ENCODE results near the gene RHBDD3. TPM values are rescaled to one million over a fixed set of nuclear protein-coding genes. Genes with fewer than 3 reads are reported as not detected.
"Not testable (repeated sequence)": the region's sequence is repeated elsewhere in the genome, so short reads cannot be mapped to it uniquely, and the experiment has no call there.

The RHBDD3 gene
- polyA plus RNA-seq, 4 donors = 13.6 to 43.1 (median 18.3) TPM

DNA sequence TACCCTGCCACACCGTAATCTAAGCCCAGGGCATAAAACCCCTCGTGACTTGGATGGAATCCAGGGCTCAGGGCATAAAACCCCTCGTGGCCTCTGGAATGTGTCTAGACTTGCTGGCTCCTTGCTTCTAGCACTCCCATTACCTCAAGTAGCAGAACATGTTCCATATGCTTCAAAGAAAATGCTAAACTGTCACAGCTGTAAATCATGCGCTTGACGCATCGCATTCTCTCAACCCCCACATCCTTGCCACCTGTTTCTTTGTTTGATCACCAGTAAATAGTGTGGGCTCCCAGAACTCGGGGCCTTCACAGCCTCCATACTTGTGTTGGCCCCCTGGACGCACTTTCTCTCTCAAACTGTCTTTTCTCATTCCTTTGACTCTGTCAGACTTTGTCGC lies 27.3 kb downstream of the RHBDD3 start:
- DNase-seq; H3K27me3 ChIP-seq (ENCODE audit: control insufficient read depth in 3 of 3, insufficient read depth in 3 of 3, low read length in 3 of 3); H3K4me1 ChIP-seq (ENCODE audit: control insufficient read depth in 3 of 3, insufficient read depth in 2 of 3, low read depth in 1 of 3, low read length in 2 of 3); H3K27ac ChIP-seq (ENCODE audit: low read depth in 1 of 3, low read length in 2 of 3); H3K4me3 ChIP-seq (ENCODE audit: low read depth in 1 of 3, low read length in 3 of 3); FAIRE-seq: not testable (repeated sequence)
- Histone ChIP-seq H3K9me3 (ENCODE audit: control insufficient read depth in 2 of 2, insufficient read depth in 1 of 2, low read depth in 1 of 2, low read length in 1 of 2) (peaks cover 0 to 12% of the 10 kb centered on the region in 2 donors), H3K36me3 (ENCODE audit: control insufficient read depth in 3 of 3, insufficient read depth in 2 of 3, low read depth in 1 of 3, low read length in 3 of 3) (peaks cover 0 to 65% (median 0%) of the 10 kb centered on the region in 3 donors)
- WGBS, 3 donors = 67 to 79% (median 74%) methylated on average over 9 of the region's 9 CpGs

DNA sequence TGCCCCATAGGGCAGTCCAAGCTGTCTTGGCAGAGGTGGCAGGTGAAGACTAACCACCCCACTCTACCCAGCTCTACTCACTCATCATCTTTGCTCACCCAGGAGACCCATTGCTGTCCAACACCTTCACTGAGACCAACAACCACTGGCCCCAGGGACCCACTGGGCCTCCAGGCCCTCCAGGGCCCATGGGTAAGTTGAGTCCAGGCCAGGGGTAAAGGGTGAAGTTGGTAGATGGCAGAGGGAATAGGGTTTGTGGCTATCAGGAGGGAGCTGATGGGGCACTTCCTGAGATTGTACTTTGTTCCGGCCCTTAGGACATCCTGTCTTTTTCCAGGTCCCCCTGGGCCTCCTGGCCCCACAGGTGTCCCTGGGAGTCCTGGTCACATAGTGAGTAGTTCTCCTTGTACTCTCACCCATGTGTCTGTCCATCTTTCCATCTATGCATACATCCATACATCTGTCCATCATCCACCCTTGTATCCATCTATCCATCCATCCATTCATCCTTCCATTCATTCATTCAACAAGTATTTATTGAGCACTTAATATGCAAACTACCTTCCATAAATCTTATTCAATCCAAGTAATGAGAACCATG lies 34.4 kb downstream of the RHBDD3 start:
- H3K36me3 ChIP-seq (ENCODE audit: control insufficient read depth in 3 of 3, insufficient read depth in 2 of 3, low read depth in 1 of 3, low read length in 3 of 3) = peaks cover 0 to 56% (median 0%) of the 10 kb centered on the region in 3 donors
- H3K27me3 ChIP-seq (ENCODE audit: control insufficient read depth in 3 of 3, insufficient read depth in 3 of 3, low read length in 3 of 3) = no peaks in the 10 kb centered on the region
- peaks cover 0 to 18% (median 0%) of the 10 kb centered on the region in 3 donors for H3K4me1 ChIP-seq (ENCODE audit: control insufficient read depth in 3 of 3, insufficient read depth in 2 of 3, low read depth in 1 of 3, low read length in 2 of 3)
- FAIRE-seq (no peak), DNase-seq (peak in 1 of 2 donors; percentile 28)
- no peak overlapping the region for H3K4me3 ChIP-seq (ENCODE audit: low read depth in 1 of 3, low read length in 3 of 3)
- H3K9me3 ChIP-seq (ENCODE audit: control insufficient read depth in 2 of 2, insufficient read depth in 1 of 2, low read depth in 1 of 2, low read length in 1 of 2) = peaks cover 0 to 6% of the 10 kb centered on the region in 2 donors
- H3K27ac ChIP-seq (ENCODE audit: low read depth in 1 of 3, low read length in 2 of 3) = peak overlapping the region in 1 of 3 donors; percentile 44
- WGBS, 3 donors = 88 to 100% (median 89%) methylated on average over 1 of the region's 1 CpG

DNA sequence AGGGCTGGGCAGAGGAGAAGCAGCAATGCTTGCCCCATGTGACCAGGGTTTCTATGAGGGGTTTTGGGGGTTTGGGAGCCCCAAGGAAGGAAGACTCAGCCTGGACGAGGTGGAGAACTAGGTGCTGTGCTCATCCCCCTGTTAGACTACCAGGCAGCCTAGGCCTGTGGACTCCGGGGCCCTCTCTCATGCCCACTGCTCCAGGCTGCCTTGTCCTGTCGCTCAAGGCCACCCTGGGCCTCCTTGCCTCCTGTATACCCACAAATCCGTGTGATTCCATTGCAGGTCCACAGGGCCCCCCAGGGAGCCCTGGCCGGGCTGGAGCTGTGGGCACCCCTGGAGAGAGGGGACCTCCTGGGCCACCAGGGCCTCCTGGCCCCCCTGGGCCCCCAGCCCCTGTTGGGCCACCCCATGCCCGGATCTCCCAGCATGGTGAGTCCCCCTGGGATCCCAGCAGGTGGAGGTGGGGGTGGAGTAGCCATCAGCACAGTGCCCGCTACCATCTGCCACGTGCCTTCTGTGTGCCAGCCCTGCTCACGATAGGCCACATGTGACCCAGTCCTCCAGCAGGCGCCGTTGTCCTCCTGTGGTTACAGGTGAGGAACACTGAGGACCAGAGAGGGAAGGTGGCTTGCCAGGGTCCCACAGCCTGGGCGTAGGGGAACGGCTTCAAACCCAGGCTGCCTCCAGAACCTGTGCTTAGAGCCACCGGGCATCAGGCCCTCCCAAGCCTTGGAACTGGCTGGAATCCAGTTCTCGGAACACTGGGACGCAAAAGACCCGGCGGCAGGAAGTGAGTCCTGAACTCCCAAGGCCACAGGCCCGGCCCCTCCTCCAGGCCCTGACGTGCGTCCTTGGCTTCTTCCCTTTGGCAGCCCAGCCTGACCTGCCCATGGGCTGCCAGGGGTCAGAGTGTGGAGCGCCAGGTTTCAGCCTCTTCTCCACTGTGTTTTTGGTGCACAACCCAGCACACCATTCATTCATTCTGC lies 35.5 kb downstream of the RHBDD3 start:
- H3K9me3 ChIP-seq (ENCODE audit: control insufficient read depth in 2 of 2, insufficient read depth in 1 of 2, low read depth in 1 of 2, low read length in 1 of 2) = peaks cover 0 to 6% of the 10 kb centered on the region in 2 donors
- H3K36me3 ChIP-seq (ENCODE audit: control insufficient read depth in 3 of 3, insufficient read depth in 2 of 3, low read depth in 1 of 3, low read length in 3 of 3) = peaks cover 0 to 57% (median 0%) of the 10 kb centered on the region in 3 donors
- no peak overlapping the region for H3K4me3 ChIP-seq (ENCODE audit: low read depth in 1 of 3, low read length in 3 of 3)
- WGBS, 3 donors = 70 to 76% (median 75%) methylated on average over 21 to 22 of the region's 22 CpGs
- H3K4me1 ChIP-seq (ENCODE audit: control insufficient read depth in 3 of 3, insufficient read depth in 2 of 3, low read depth in 1 of 3, low read length in 2 of 3) = peaks cover 0 to 18% (median 0%) of the 10 kb centered on the region in 3 donors
- no peak for DNase-seq
- peak overlapping the region in 1 of 3 donors; percentile 4 for H3K27ac ChIP-seq (ENCODE audit: low read depth in 1 of 3, low read length in 2 of 3)
- H3K27me3 ChIP-seq (ENCODE audit: control insufficient read depth in 3 of 3, insufficient read depth in 3 of 3, low read length in 3 of 3) = no peaks in the 10 kb centered on the region
- FAIRE-seq = no peak

DNA sequence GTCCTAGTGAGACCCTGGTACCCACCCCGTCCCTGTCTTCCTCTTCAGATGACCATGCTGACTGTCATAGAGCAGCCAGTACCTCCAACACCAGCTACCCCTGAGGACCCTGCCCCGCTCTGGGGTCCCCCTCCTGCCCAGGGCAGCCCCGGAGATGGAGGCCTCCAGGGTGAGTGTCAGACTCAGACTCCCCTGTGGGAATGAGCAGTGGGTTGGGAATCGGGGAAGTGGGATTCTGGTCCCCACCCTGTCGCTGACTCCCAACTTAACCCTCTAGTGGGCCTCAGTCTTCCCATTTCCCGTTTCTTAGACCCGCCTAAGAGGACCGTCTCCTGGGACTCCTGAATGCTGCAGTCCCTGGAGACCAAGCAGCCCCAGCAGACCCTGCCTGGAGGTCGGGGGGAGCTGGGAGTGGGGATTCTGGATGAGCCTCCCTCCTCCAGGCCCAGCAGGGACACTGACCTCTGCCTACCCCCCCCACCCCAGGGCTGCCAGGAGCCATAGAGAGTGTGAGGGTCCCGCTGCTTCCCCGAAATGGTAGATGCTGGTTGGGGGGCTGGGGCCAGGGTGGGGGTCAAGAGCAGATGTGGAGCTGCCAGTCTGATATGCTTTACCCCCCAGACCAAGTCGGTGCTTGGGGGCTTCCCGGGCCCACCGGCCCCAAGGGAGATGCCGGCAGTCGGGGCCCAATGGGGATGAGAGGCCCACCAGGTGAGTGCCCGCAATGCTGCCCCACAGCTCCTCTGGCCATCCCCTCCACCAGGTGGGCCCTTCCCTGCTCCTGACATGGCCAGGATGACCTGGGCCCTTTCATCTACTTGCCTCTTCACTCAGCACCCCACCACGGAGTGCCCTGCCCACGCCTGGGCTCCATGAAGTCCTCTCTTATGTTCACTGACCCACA lies 36.6 kb downstream of the RHBDD3 start:
- Histone ChIP-seq H3K36me3 (ENCODE audit: control insufficient read depth in 3 of 3, insufficient read depth in 2 of 3, low read depth in 1 of 3, low read length in 3 of 3) (peaks cover 0 to 57% (median 0%) of the 10 kb centered on the region in 3 donors), H3K27me3 (ENCODE audit: control insufficient read depth in 3 of 3, insufficient read depth in 3 of 3, low read length in 3 of 3) (no peaks in the 10 kb centered on the region), H3K27ac (ENCODE audit: low read depth in 1 of 3, low read length in 2 of 3) (no peak overlapping the region), H3K4me3 (ENCODE audit: low read depth in 1 of 3, low read length in 3 of 3) (no peak overlapping the region), H3K4me1 (ENCODE audit: control insufficient read depth in 3 of 3, insufficient read depth in 2 of 3, low read depth in 1 of 3, low read length in 2 of 3) (peaks cover 0 to 18% (median 0%) of the 10 kb centered on the region in 3 donors), H3K9me3 (ENCODE audit: control insufficient read depth in 2 of 2, insufficient read depth in 1 of 2, low read depth in 1 of 2, low read length in 1 of 2) (peaks cover 0 to 6% of the 10 kb centered on the region in 2 donors)
- no peak for FAIRE-seq
- DNase-seq = no peak
- 86 to 91% (median 90%) methylated on average over 18 to 19 of the region's 19 CpGs for WGBS, 3 donors

DNA sequence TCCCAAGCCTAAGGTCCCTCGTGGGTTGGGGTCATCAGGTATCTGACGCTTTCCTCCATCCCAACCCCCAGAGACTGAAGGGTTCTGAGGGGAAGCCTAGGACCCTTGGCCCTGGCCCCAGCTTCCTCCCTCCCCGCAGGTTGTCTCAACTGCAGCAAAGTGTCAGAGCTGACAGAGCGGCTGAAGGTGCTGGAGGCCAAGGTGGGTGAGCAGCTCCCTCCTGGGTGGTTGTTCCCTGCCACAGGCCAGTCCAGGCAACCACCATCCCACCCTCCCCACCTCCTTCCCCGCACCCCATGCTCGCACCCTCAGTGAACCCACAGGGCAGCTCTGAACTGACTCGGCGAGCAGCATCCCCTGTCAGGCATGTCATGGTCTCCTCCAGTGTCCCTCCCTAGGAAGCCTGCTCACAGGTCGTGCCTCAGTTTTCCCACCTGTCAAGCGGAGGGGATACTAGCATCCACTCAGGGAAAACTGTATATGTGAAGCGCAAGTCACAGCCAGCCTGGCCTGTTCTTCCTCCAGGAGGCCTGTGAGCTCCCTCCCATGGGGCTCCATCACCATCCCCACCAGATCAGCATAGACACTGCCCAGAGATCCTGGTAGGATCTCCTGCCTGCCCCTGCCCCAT lies 41.3 kb downstream of the RHBDD3 start:
- H3K36me3 ChIP-seq (ENCODE audit: control insufficient read depth in 3 of 3, insufficient read depth in 2 of 3, low read depth in 1 of 3, low read length in 3 of 3) = peaks cover 0 to 58% (median 0%) of the 10 kb centered on the region in 3 donors
- H3K4me3 ChIP-seq (ENCODE audit: low read depth in 1 of 3, low read length in 3 of 3) = no peak overlapping the region
- H3K27ac ChIP-seq (ENCODE audit: low read depth in 1 of 3, low read length in 2 of 3) = peak overlapping the region in 1 of 3 donors; percentile 87
- H3K27me3 ChIP-seq (ENCODE audit: control insufficient read depth in 3 of 3, insufficient read depth in 3 of 3, low read length in 3 of 3) = no peaks in the 10 kb centered on the region
- FAIRE-seq (no peak), DNase-seq (no peak)
- no peaks in the 10 kb centered on the region for H3K9me3 ChIP-seq (ENCODE audit: control insufficient read depth in 2 of 2, insufficient read depth in 1 of 2, low read depth in 1 of 2, low read length in 1 of 2)
- H3K4me1 ChIP-seq (ENCODE audit: control insufficient read depth in 3 of 3, insufficient read depth in 2 of 3, low read depth in 1 of 3, low read length in 2 of 3) = peaks cover 0 to 11% (median 3%) of the 10 kb centered on the region in 3 donors
- 84 to 93% (median 89%) methylated on average over 10 to 11 of the region's 11 CpGs for WGBS, 3 donors

DNA sequence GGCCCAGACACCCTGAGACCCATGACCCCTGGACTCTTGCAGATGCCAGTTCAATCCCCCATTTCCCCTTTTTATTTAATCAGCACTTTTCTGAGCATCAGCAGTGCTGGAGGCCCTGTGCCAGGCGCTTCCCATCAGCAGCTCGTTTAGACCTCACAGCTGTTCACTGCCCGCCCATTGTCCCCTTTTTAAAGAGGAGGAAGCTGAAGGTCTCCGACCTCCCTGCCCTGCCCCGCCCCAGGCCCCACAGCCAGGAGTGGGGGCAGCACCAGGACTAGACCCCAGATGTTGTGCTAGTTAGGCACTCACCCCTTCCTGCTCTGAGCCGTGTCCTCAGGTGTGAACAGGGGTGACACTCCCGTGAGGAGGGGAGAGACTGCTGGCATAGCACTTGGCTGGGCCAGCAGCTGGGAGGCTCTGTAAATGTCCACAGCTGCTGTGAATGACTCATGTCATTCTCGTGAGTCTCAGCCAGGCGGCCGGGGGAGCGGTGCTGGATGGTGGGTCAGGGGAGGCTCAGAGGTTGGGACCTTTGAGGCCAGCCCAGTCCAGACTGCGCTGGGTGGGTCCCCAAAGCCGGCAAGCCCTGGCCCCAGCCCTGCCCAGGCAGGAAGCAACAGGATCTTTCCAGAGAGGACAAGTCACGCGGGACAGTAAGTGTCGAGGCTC lies 42.2 kb downstream of the RHBDD3 start:
- Histone ChIP-seq H3K36me3 (ENCODE audit: control insufficient read depth in 3 of 3, insufficient read depth in 2 of 3, low read depth in 1 of 3, low read length in 3 of 3) (peaks cover 0 to 56% (median 0%) of the 10 kb centered on the region in 3 donors), H3K4me3 (ENCODE audit: low read depth in 1 of 3, low read length in 3 of 3) (no peak overlapping the region), H3K9me3 (ENCODE audit: control insufficient read depth in 2 of 2, insufficient read depth in 1 of 2, low read depth in 1 of 2, low read length in 1 of 2) (no peaks in the 10 kb centered on the region), H3K27me3 (ENCODE audit: control insufficient read depth in 3 of 3, insufficient read depth in 3 of 3, low read length in 3 of 3) (no peaks in the 10 kb centered on the region), H3K4me1 (ENCODE audit: control insufficient read depth in 3 of 3, insufficient read depth in 2 of 3, low read depth in 1 of 3, low read length in 2 of 3) (peaks cover 0 to 11% (median 3%) of the 10 kb centered on the region in 3 donors), H3K27ac (ENCODE audit: low read depth in 1 of 3, low read length in 2 of 3) (peak overlapping the region in 2 of 3 donors; percentile 33 to 87)
- FAIRE-seq (no peak), DNase-seq (peak; percentile 2 to 41)
- 37 to 54% (median 50%) methylated on average over 15 to 16 of the region's 16 CpGs for WGBS, 3 donors

DNA sequence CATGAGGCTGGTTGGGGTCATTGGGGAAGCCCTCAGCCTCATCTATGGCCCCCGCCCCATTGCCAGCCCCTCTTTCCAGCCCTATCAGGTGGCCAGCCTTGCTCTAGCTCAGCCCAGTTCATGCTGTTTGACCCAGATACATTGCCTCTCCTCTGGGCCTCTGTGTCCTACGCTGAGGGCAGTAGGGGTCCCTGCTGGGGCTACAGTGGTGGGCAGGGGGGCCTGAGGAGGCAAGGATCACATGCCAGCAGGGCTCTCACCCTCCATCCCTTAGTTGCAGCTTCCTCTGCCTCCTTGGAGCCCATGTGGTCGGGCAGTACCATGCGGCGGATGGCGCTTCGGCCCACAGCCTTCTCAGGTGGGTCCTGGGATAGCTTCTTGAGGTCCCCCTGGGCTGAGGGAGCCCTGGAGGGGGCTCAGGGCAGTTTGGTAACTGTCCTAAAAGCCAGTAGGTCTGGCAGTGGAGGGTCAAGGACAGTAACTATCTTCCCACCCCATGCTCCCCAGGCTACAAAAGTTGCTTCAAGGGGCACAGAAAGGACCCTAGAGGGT lies 42.8 kb downstream of the RHBDD3 start:
- Histone ChIP-seq H3K9me3 (ENCODE audit: control insufficient read depth in 2 of 2, insufficient read depth in 1 of 2, low read depth in 1 of 2, low read length in 1 of 2) (no peaks in the 10 kb centered on the region), H3K36me3 (ENCODE audit: control insufficient read depth in 3 of 3, insufficient read depth in 2 of 3, low read depth in 1 of 3, low read length in 3 of 3) (peaks cover 0 to 61% (median 0%) of the 10 kb centered on the region in 3 donors), H3K27ac (ENCODE audit: low read depth in 1 of 3, low read length in 2 of 3) (peak overlapping the region; percentile 33 to 87 (median 43)), H3K4me1 (ENCODE audit: control insufficient read depth in 3 of 3, insufficient read depth in 2 of 3, low read depth in 1 of 3, low read length in 2 of 3) (peaks cover 0 to 11% (median 3%) of the 10 kb centered on the region in 3 donors), H3K4me3 (ENCODE audit: low read depth in 1 of 3, low read length in 3 of 3) (no peak overlapping the region), H3K27me3 (ENCODE audit: control insufficient read depth in 3 of 3, insufficient read depth in 3 of 3, low read length in 3 of 3) (no peaks in the 10 kb centered on the region)
- WGBS, 3 donors = 88 to 93% (median 90%) methylated on average over 7 of the region's 7 CpGs
- DNase-seq (no peak), FAIRE-seq (no peak)

All from small intestine (tissue), 7 donors.